Tibial nerve (tissue), 4 donors: ENCODE results near the gene SPATA2. TPM values are rescaled to one million over a fixed set of nuclear protein-coding genes. Genes with fewer than 3 reads are reported as not detected.

Source experiments
- DNase-seq, 2 donors: peaks; one replicate each; pipeline ENCODE4 v3.0.0-alpha.2; 2019; ENCODE audit warnings: low spot score in 2 of 2
- H3K27ac ChIP-seq, 4 donors: fragments of 200-600 bp; sonication (generic) in 3 of 4; one replicate each; pipeline ENCODE4 v1.5.1; 2017 to 2019; ENCODE audit warnings: mild to moderate bottlenecking in 1 of 4
- H3K27me3 ChIP-seq, 2 donors: fragments of 200-600 bp; sonication (generic) in 1 of 2; one replicate each; pipeline versions ENCODE4 v1.5.1 to v1.6.0; 2017 to 2019
- H3K36me3 ChIP-seq, 3 donors: fragments of 200-600 bp; sonication (generic); one replicate each; pipeline ENCODE4 v1.5.1; 2018 to 2019
- H3K4me1 ChIP-seq, 4 donors: fragments of 200-600 bp; sonication (generic) in 3 of 4; one replicate each; pipeline ENCODE4 v1.5.1; 2017 to 2019
- H3K4me3 ChIP-seq, 4 donors: fragments of 200-600 bp; sonication (generic) in 3 of 4; one replicate each; pipeline ENCODE4 v1.5.1; 2017 to 2019; ENCODE audit warnings: mild to moderate bottlenecking in 1 of 4, moderate library complexity in 1 of 4
- H3K9me3 ChIP-seq, 4 donors: fragments of 200-600 bp; sonication (generic) in 3 of 4; one replicate each; pipeline ENCODE4 v1.5.1; 2017 to 2019
- CTCF ChIP-seq, 5 experiments: fragments of 200-600 bp in 3 of 5; fragments of 450-650 bp in 2 of 5; sonication (generic) in 3 of 5; IDR thresholded peaks; one replicate each; pipeline ENCODE4 v1.5.1; 2016 to 2019; ENCODE audit warnings: antibody characterized with exemption in 5 of 5, mild to moderate bottlenecking in 3 of 5, moderate library complexity in 2 of 5
- EP300 ChIP-seq, 2 donors: sonication (generic); formaldehyde crosslinking; IDR thresholded peaks; one replicate each; pipeline ENCODE4 v1.6.1; 2017; ENCODE audit warnings: antibody characterized with exemption in 2 of 2, mild to moderate bottlenecking in 1 of 2
- POLR2A ChIP-seq, 2 donors: fragments of 450-650 bp; IDR thresholded peaks; one replicate each; pipeline ENCODE4 v1.6.1; 2017; ENCODE audit warnings: antibody characterized with exemption in 2 of 2, mild to moderate bottlenecking in 2 of 2, moderate library complexity in 2 of 2
- WGBS, 2 donors: methylation state at CpG; one replicate each; pipeline ENCODE4 v1.1.5; 2018; 5-methylcytosine and 5-hydroxymethylcytosine counted together
- total RNA-seq, 4 donors: library from RNA; depleted of rRNA; stranded (reverse); fragments of >200 nt; gene quantifications; one replicate each; pipeline ENCODE4 v1.1.0, GENCODE V29; 2016

The SPATA2 gene
- total RNA-seq, 4 donors from 2014 or later: 4.4 to 7.2 (median 6.3) TPM

- no peak overlapping the region for H3K27ac ChIP-seq
- no peak overlapping the region for H3K4me3 ChIP-seq
- 86 to 95% methylated on average over 3 of the region's 3 CpGs for WGBS, 2 donors
- H3K27me3 ChIP-seq: no peaks in the 10 kb centered on the region
- no peak for DNase-seq
- no peaks in the 10 kb centered on the region for H3K9me3 ChIP-seq
- H3K4me1 ChIP-seq: peaks cover 0 to 3% (median 0%) of the 10 kb centered on the region in 4 donors
- TF ChIP-seq POLR2A (IDR thresholded peaks at IDR 0.05) (no peak), CTCF (IDR thresholded peaks at IDR 0.05) (no peak), EP300 (IDR thresholded peaks at IDR 0.05) (no peak)
- H3K36me3 ChIP-seq: peaks cover 0 to 99% (median 10%) of the 10 kb centered on the region in 3 donors
These were observed 39.8 kb upstream of the SPATA2 start for GRCh38 chr20:49955167-49955566.

- no peak overlapping the region for H3K4me3 ChIP-seq
- TF ChIP-seq CTCF (IDR thresholded peaks at IDR 0.05) (no peak), EP300 (IDR thresholded peaks at IDR 0.05) (no peak), POLR2A (IDR thresholded peaks at IDR 0.05) (no peak)
- no peaks in the 10 kb centered on the region for H3K9me3 ChIP-seq
- H3K36me3 ChIP-seq: peaks cover 7 to 98% (median 30%) of the 10 kb centered on the region in 3 donors
- no peak for DNase-seq
- no peak overlapping the region for H3K27ac ChIP-seq
- H3K4me1 ChIP-seq: peaks cover 0 to 3% (median 0%) of the 10 kb centered on the region in 4 donors
- H3K27me3 ChIP-seq: no peaks in the 10 kb centered on the region
- 70 to 74% methylated on average over 4 of the region's 4 CpGs for WGBS, 2 donors
These were observed 35.8 kb upstream of the SPATA2 start for GRCh38 chr20:49951151-49951550.

- Histone ChIP-seq H3K36me3 (peaks cover 7 to 97% (median 30%) of the 10 kb centered on the region in 3 donors), H3K4me3 (no peak overlapping the region), H3K27ac (peak overlapping the region in 1 of 4 donors; percentile 64), H3K27me3 (no peaks in the 10 kb centered on the region), H3K9me3 (no peaks in the 10 kb centered on the region), H3K4me1 (peaks cover 0 to 14% (median 2%) of the 10 kb centered on the region in 4 donors)
- 83 to 87% methylated on average over 11 of the region's 11 CpGs for WGBS, 2 donors
- no peak for TF ChIP-seq EP300 (IDR thresholded peaks at IDR 0.05)
- no peak for TF ChIP-seq CTCF (IDR thresholded peaks at IDR 0.05)
- no peak for TF ChIP-seq POLR2A (IDR thresholded peaks at IDR 0.05)
- DNase-seq: no peak
These were observed 33.6 kb upstream of the SPATA2 start for GRCh38 chr20:49948809-49949507.

- 80 to 87% methylated on average over 3 of the region's 3 CpGs for WGBS, 2 donors
- no peak for DNase-seq
- Histone ChIP-seq H3K27me3 (no peaks in the 10 kb centered on the region), H3K4me3 (no peak overlapping the region), H3K27ac (peak overlapping the region in 1 of 4 donors; percentile 64), H3K36me3 (peaks cover 7 to 94% (median 30%) of the 10 kb centered on the region in 3 donors), H3K4me1 (peaks cover 0 to 14% (median 2%) of the 10 kb centered on the region in 4 donors), H3K9me3 (no peaks in the 10 kb centered on the region)
- TF ChIP-seq CTCF (IDR thresholded peaks at IDR 0.05) (no peak), EP300 (IDR thresholded peaks at IDR 0.05) (no peak)
These were observed 32.8 kb upstream of the SPATA2 start for GRCh38 chr20:49948178-49948577.

- no peak for TF ChIP-seq EP300 (IDR thresholded peaks at IDR 0.05)
- no peak for TF ChIP-seq POLR2A (IDR thresholded peaks at IDR 0.05)
- TF ChIP-seq CTCF (IDR thresholded peaks at IDR 0.05): no peak
- Histone ChIP-seq H3K27me3 (no peaks in the 10 kb centered on the region), H3K27ac (no peak overlapping the region), H3K9me3 (no peaks in the 10 kb centered on the region), H3K4me3 (no peak overlapping the region), H3K4me1 (peaks cover 0 to 36% (median 1%) of the 10 kb centered on the region in 4 donors), H3K36me3 (peaks cover 7 to 91% (median 30%) of the 10 kb centered on the region in 3 donors)
- WGBS, 2 donors: 93 to 96% methylated on average over 9 to 10 of the region's 10 CpGs
- DNase-seq: no peak
These were observed 30.6 kb upstream of the SPATA2 start for GRCh38 chr20:49945701-49946477.
